ENCODE results near the gene IQGAP1. TPM values are rescaled to one million over a fixed set of nuclear protein-coding genes. Genes with fewer than 3 reads are reported as not detected.
"Not testable (repeated sequence)": the region's sequence is repeated elsewhere in the genome, so short reads cannot be mapped to it uniquely, and the experiment has no call there.

Gene IQGAP1
- total RNA-seq, 1 donor from 2014 or later = 178 TPM

- DNase-seq (ENCODE audit: extremely low spot score, unreplicated experiment) = no peak
- H3K27ac Mint-ChIP-seq (ENCODE audit: unreplicated experiment) = no peak overlapping the region
- H3K36me3 Mint-ChIP-seq (ENCODE audit: unreplicated experiment) = no peaks in the 10 kb centered on the region
- no peaks in the 10 kb centered on the region for H3K4me1 Mint-ChIP-seq (ENCODE audit: unreplicated experiment)
- TF ChIP-seq CTCF (IDR thresholded peaks at IDR 0.05) = no peak
- no peak overlapping the region for H3K4me3 Mint-ChIP-seq (ENCODE audit: unreplicated experiment)
- no peaks in the 10 kb centered on the region for H3K9me3 Mint-ChIP-seq (ENCODE audit: unreplicated experiment)
- no peaks in the 10 kb centered on the region for H3K27me3 Mint-ChIP-seq (ENCODE audit: unreplicated experiment)
These were observed 124.2 kb downstream of the IQGAP1 start for GRCh38 chr15:90512276-90512675.

GRCh38 chr15:90512981-90513380, 124.9 kb downstream of the IQGAP1 start:
- no peaks in the 10 kb centered on the region for H3K9me3 Mint-ChIP-seq (ENCODE audit: unreplicated experiment)
- H3K4me1 Mint-ChIP-seq (ENCODE audit: unreplicated experiment) = no peaks in the 10 kb centered on the region
- H3K27me3 Mint-ChIP-seq (ENCODE audit: unreplicated experiment) = no peaks in the 10 kb centered on the region
- DNase-seq (ENCODE audit: extremely low spot score, unreplicated experiment) = no peak
- TF ChIP-seq CTCF (IDR thresholded peaks at IDR 0.05) = no peak
- H3K36me3 Mint-ChIP-seq (ENCODE audit: unreplicated experiment) = no peaks in the 10 kb centered on the region
- no peak overlapping the region for H3K27ac Mint-ChIP-seq (ENCODE audit: unreplicated experiment)
- H3K4me3 Mint-ChIP-seq (ENCODE audit: unreplicated experiment) = no peak overlapping the region

GRCh38 chr15:90513448-90513847, 125.4 kb downstream of the IQGAP1 start:
- Mint-ChIP-seq H3K4me3 (ENCODE audit: unreplicated experiment) (no peak overlapping the region), H3K4me1 (ENCODE audit: unreplicated experiment) (no peaks in the 10 kb centered on the region), H3K9me3 (ENCODE audit: unreplicated experiment) (no peaks in the 10 kb centered on the region), H3K27ac (ENCODE audit: unreplicated experiment) (no peak overlapping the region), H3K36me3 (ENCODE audit: unreplicated experiment) (no peaks in the 10 kb centered on the region), H3K27me3 (ENCODE audit: unreplicated experiment) (no peaks in the 10 kb centered on the region)
- no peak for DNase-seq (ENCODE audit: extremely low spot score, unreplicated experiment)
- no peak for TF ChIP-seq CTCF (IDR thresholded peaks at IDR 0.05)

- H3K4me1 Mint-ChIP-seq (ENCODE audit: unreplicated experiment); H3K27ac Mint-ChIP-seq (ENCODE audit: unreplicated experiment); H3K4me3 Mint-ChIP-seq (ENCODE audit: unreplicated experiment); H3K9me3 Mint-ChIP-seq (ENCODE audit: unreplicated experiment); H3K27me3 Mint-ChIP-seq (ENCODE audit: unreplicated experiment); DNase-seq (ENCODE audit: extremely low spot score, unreplicated experiment); H3K36me3 Mint-ChIP-seq (ENCODE audit: unreplicated experiment): not testable (repeated sequence)
These were observed 125.9 kb downstream of the IQGAP1 start for GRCh38 chr15:90513893-90514292.

GRCh38 chr15:90519688-90520087, 131.6 kb downstream of the IQGAP1 start:
- H3K4me1 Mint-ChIP-seq (ENCODE audit: unreplicated experiment) = peaks cover 8% of the 10 kb centered on the region
- peak overlapping the region; percentile 12 for H3K27ac Mint-ChIP-seq (ENCODE audit: unreplicated experiment)

More at GRCh38 chr15:90519688-90520087, 131.6 kb downstream of the IQGAP1 start:
- Mint-ChIP-seq H3K36me3 (ENCODE audit: unreplicated experiment) (no peaks in the 10 kb centered on the region), H3K9me3 (ENCODE audit: unreplicated experiment) (no peaks in the 10 kb centered on the region), H3K4me3 (ENCODE audit: unreplicated experiment) (no peak overlapping the region), H3K27me3 (ENCODE audit: unreplicated experiment) (no peaks in the 10 kb centered on the region)
- no peak for DNase-seq (ENCODE audit: extremely low spot score, unreplicated experiment)
- no peak for TF ChIP-seq CTCF (IDR thresholded peaks at IDR 0.05)
